Activated CD8-positive, alpha-beta T cell treated with anti-CD3 and anti-CD28 coated beads for 36 hours (primary cell): ENCODE results near the gene FOXP1. TPM values are rescaled to one million over a fixed set of nuclear protein-coding genes. Genes with fewer than 3 reads are reported as not detected.
A peak's percentile ranks its signal among the peaks of the same experiment; 100 is the strongest.

ENCODE experiments used
- ATAC-seq: fragments of 200-7000 bp; cut with Tn5 transposase; one replicate; pipeline ENCODE4 v1.10.0; 2021; ENCODE audit warnings: mild to moderate bottlenecking, moderate library complexity
- CTCF ChIA-PET: fragments of 350-600 bp; sonication (Branson Sonifier 250); formaldehyde crosslinking; loops from one replicate; lab custom pipeline; 2021; ENCODE audit warnings: antibody characterized with exemption; lab: Charles Lee
- POLR2A ChIA-PET: fragments of 350-600 bp; sonication (Branson Sonifier 250); formaldehyde crosslinking; loops from one replicate; lab custom pipeline; 2021; ENCODE audit warnings: antibody characterized with exemption; lab: Charles Lee
- DNase-seq: peaks from one replicate; pipeline ENCODE4 v3.0.0-alpha.2; 2020
- H3K27ac Mint-ChIP-seq: one replicate; pipeline ENCODE4 v1.8.0; 2021; ENCODE audit warnings: mild to moderate bottlenecking, mixed read lengths
- H3K27me3 Mint-ChIP-seq: one replicate; pipeline ENCODE4 v1.8.0; 2021; ENCODE audit warnings: mixed read lengths
- H3K36me3 Mint-ChIP-seq: one replicate; pipeline ENCODE4 v1.8.0; 2021; ENCODE audit warnings: low read depth, mixed read lengths
- H3K4me1 Mint-ChIP-seq: one replicate; pipeline ENCODE4 v1.8.0; 2021; ENCODE audit warnings: low read depth, mixed read lengths
- H3K4me3 Mint-ChIP-seq: one replicate; pipeline ENCODE4 v1.8.0; 2021; ENCODE audit warnings: mild to moderate bottlenecking, moderate library complexity, mixed read lengths
- H3K9me3 Mint-ChIP-seq: one replicate; pipeline ENCODE4 v1.8.0; 2021; ENCODE audit warnings: mixed read lengths
- intact Hi-C: fragments of 100-400 bp; cut with micrococcal nuclease; formaldehyde crosslinking; loops from one replicate; pipeline ENCODE4 v1.10.0; 2022
- total RNA-seq, 2 experiments: library from RNA; stranded (reverse); gene quantifications; one replicate each; pipeline ENCODE4 v1.2.3, GENCODE V29; 2021
- TF ChIP-seq, protein P1 (sequence below): fragments of 200-600 bp; IDR thresholded peaks from one replicate; pipeline ENCODE4 v1.8.0; 2022; ENCODE audit warnings: antibody characterized with exemption, mild to moderate bottlenecking

Gene FOXP1
- total RNA-seq, 2 experiments from 2014 or later: 145 to 153 TPM

DNA sequence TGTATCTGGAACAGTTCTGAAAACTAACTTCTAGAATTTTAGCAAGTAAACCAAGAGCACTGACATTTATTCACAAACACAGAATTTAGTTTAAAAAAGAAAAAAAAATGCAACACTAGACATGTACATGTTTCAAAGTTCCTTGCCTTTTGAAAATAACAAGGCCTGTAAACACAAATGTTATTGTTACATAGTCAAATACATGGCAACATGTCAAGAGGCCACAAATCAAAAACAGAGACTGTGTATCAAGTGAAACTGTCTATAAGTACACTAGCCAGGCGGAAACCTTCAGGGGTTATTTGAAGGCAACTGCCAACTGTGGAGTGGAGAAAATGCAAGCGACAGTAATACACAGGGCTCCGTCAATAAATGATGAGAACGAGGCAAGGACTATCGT is 547.6 kb downstream of the FOXP1 start:
- ChIA-PET CTCF (interaction anchor here (1.7 kb wide), 1 partner anchor 15 kb away, joined by 4 read pairs; no protein-coding TSS in a partner anchor), POLR2A (interaction anchor here (2.3 kb wide), 1 partner anchor 13 kb away, joined by 7 read pairs; no protein-coding TSS in a partner anchor)
- H3K27ac Mint-ChIP-seq: peak overlapping the region; percentile 25
- H3K27me3 Mint-ChIP-seq: no peaks in the 10 kb centered on the region
- peaks cover 91% of the 10 kb centered on the region for H3K4me1 Mint-ChIP-seq
- TF ChIP-seq, protein P1, sequence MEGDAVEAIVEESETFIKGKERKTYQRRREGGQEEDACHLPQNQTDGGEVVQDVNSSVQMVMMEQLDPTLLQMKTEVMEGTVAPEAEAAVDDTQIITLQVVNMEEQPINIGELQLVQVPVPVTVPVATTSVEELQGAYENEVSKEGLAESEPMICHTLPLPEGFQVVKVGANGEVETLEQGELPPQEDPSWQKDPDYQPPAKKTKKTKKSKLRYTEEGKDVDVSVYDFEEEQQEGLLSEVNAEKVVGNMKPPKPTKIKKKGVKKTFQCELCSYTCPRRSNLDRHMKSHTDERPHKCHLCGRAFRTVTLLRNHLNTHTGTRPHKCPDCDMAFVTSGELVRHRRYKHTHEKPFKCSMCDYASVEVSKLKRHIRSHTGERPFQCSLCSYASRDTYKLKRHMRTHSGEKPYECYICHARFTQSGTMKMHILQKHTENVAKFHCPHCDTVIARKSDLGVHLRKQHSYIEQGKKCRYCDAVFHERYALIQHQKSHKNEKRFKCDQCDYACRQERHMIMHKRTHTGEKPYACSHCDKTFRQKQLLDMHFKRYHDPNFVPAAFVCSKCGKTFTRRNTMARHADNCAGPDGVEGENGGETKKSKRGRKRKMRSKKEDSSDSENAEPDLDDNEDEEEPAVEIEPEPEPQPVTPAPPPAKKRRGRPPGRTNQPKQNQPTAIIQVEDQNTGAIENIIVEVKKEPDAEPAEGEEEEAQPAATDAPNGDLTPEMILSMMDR: no peak
- no peak for DNase-seq
- ATAC-seq: no peak
- H3K36me3 Mint-ChIP-seq: peaks cover 89% of the 10 kb centered on the region
- intact Hi-C loops: no loop called here
- no peaks in the 10 kb centered on the region for H3K9me3 Mint-ChIP-seq
- H3K4me3 Mint-ChIP-seq: no peak overlapping the region

DNA sequence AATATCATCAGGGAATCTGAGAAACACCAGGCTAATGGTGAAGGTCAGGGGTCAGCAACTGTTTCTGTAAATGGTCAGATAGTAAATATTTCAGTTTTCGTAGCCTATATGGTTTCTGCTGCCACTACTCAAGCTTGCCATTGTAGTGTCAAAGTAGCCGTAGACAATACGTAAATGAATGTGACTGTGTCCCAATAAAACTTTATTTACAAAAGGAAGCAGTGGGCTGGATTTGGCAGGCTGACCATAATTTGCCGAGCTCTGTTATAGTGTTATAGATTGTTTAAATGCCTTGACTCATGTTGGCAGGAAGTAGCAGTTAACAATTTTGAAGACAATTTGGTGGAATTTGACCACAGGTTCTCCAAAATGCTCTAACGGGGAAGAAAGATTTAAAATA is 548.2 kb downstream of the FOXP1 start:
- no peak overlapping the region for H3K4me3 Mint-ChIP-seq
- peaks cover 91% of the 10 kb centered on the region for H3K4me1 Mint-ChIP-seq
- H3K36me3 Mint-ChIP-seq: peaks cover 90% of the 10 kb centered on the region
- CTCF ChIA-PET: interaction anchor here (1.7 kb wide), 1 partner anchor 15 kb away, joined by 4 read pairs; no protein-coding TSS in a partner anchor
- TF ChIP-seq, protein P1: no peak
- ATAC-seq (no peak), DNase-seq (no peak)
- H3K9me3 Mint-ChIP-seq: no peaks in the 10 kb centered on the region
- intact Hi-C loops: no loop called here
- peak overlapping the region; percentile 71 for H3K27ac Mint-ChIP-seq
- POLR2A ChIA-PET: interaction anchor here (2.0 to 2.3 kb wide), 2 partner anchors 12 to 13 kb away, joined by 5 to 7 read pairs; no protein-coding TSS in a partner anchor
- H3K27me3 Mint-ChIP-seq: no peaks in the 10 kb centered on the region

DNA sequence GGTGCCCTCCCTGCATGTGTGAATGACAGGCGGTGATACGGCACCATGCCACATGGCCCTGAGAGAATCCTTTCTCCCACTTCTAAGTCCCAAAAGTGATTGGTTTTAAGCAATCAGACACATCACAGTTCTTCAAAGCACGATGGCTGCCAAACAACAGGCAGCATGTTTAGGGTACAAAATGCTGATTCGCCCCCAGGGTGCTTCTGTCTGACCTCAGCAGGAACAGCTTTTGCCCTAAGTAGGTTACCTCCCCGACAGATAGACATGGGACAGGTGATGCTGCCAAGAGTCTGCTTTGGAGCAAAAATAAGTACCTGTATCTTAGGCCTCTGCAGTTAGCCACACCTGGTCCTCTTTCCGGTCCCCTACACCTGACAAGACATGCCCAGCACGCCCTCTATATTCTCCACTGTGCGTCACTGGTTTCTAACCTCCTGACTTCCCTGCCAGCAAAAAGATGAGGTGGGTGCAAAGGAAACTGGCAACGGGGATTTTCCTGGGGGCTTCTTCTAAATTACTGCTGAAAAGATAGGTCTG is 549.8 kb downstream of the FOXP1 start:
- Mint-ChIP-seq H3K27ac (peak overlapping the region; percentile 71), H3K9me3 (no peaks in the 10 kb centered on the region), H3K4me3 (no peak overlapping the region), H3K36me3 (peaks cover 88% of the 10 kb centered on the region), H3K4me1 (peaks cover 87% of the 10 kb centered on the region), H3K27me3 (no peaks in the 10 kb centered on the region)
- TF ChIP-seq, protein P1: no peak
- intact Hi-C loops: no loop called here
- DNase-seq: no peak
- ChIA-PET POLR2A (interaction anchor here (1.0 to 2.3 kb wide), 3 partner anchors 10 to 19 kb away, joined by 3 to 7 read pairs (median 5); no protein-coding TSS in a partner anchor), CTCF (no interaction called here)
- no peak for ATAC-seq

DNA sequence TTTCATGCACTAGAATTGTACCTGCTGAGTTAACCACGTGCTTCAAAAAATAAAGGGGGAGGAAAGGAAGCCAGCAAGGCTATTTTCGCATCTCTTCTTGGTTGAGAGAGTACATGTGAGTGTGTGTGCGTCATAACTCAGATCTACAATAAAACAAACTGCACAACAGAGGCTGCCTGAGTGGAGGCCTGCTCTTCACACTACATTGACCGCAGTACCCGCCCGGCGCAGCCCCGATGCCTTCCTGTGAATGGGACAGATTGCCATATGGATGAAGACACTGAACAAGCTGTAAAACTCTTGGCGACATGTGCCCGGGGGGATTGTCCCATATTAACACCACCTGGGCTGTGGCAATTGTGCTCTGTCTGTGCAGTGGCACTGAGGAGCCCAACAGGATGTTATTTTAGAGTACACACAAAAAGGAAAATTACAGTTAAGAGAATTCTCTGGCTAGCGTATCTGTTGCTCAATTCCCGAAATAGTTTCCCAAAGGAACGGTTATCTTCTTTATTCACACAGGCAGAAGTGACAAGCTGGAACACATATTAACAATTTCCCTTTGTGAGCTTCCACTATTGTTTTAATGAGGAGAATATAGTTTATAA is 551.5 kb downstream of the FOXP1 start:
- ChIA-PET CTCF (no interaction called here), POLR2A (interaction anchor here (0.6 to 1.0 kb wide), 3 partner anchors 10 to 31 kb away, joined by 3 to 4 read pairs (median 3); no protein-coding TSS in a partner anchor)
- intact Hi-C loops: no loop called here
- TF ChIP-seq, protein P1: no peak
- H3K36me3 Mint-ChIP-seq: peaks cover 83% of the 10 kb centered on the region
- H3K4me3 Mint-ChIP-seq: no peak overlapping the region
- H3K27ac Mint-ChIP-seq: peak overlapping the region; percentile 91
- H3K4me1 Mint-ChIP-seq: peaks cover 82% of the 10 kb centered on the region
- DNase-seq (no peak), ATAC-seq (peak; percentile 43)
- no peaks in the 10 kb centered on the region for H3K27me3 Mint-ChIP-seq
- no peaks in the 10 kb centered on the region for H3K9me3 Mint-ChIP-seq

DNA sequence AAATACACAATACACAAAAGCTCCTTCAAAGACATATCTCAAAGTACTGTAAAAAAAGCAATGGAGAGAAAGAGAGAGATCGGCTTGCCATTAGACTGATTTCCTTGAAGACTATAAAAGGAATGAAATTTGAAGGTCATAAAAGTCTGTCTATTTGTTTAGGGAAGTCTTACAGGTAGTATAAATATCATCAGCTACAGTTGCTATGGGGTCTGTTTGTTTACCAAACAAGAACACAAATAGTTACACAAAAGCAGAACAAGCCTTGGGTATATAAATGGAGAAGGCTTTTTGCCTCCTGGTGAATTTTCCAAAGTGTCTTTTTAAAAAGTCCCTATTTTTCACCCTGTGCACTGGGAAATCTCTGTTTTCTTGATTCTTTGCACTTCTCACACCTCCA is 552.3 kb downstream of the FOXP1 start:
- Mint-ChIP-seq H3K36me3 (peaks cover 82% of the 10 kb centered on the region), H3K27ac (peak overlapping the region; percentile 91), H3K9me3 (no peaks in the 10 kb centered on the region), H3K4me3 (no peak overlapping the region), H3K27me3 (no peaks in the 10 kb centered on the region), H3K4me1 (peaks cover 84% of the 10 kb centered on the region)
- intact Hi-C loops: no loop called here
- POLR2A ChIA-PET: interaction anchor here (0.6 kb wide), 1 partner anchor 85 kb away, joined by 3 read pairs; no protein-coding TSS in a partner anchor
- CTCF ChIA-PET: no interaction called here
- DNase-seq (no peak), ATAC-seq (no peak)
- TF ChIP-seq, protein P1: no peak
